Body of pancreas (tissue), 4 donors: ENCODE measurements around the gene ACER1.

Source experiments
- POLR2A ChIP-seq, 3 donors: fragments of 450-650 bp; IDR thresholded peaks; one replicate each; pipeline ENCODE4 v1.6.1; 2016; ENCODE audit warnings: antibody characterized with exemption in 3 of 3, mild to moderate bottlenecking in 2 of 3
- TF ChIP-seq, protein P1 (sequence below), 7 experiments: fragments of 450-650 bp in 4 of 7; fragments of 200-600 bp in 3 of 7; sonication (generic) in 3 of 7; IDR thresholded peaks; one replicate each; pipeline ENCODE4 v1.5.1; 2016 to 2019; ENCODE audit warnings: antibody characterized with exemption in 7 of 7

DNA sequence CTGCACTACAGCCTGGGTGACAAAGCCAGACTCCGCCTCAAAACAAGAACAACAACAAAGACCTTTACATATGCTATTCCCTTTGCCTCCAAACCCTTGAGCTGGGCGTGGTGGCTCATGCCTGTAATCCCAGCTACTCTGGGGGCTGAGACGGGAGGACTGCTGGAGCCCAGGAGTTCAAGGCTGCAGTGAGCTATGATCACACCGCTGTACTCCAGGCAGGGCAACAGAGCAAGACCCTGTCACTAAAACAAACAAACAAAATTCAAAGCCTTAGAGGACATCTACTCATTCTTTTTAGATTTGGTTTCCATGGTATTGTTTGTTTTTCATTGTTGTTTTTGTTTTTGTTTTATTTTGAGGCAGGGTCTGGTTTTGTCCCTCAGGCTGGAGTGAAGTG lies 7.8 kb downstream of the ACER1 start:
- TF ChIP-seq, protein P1, sequence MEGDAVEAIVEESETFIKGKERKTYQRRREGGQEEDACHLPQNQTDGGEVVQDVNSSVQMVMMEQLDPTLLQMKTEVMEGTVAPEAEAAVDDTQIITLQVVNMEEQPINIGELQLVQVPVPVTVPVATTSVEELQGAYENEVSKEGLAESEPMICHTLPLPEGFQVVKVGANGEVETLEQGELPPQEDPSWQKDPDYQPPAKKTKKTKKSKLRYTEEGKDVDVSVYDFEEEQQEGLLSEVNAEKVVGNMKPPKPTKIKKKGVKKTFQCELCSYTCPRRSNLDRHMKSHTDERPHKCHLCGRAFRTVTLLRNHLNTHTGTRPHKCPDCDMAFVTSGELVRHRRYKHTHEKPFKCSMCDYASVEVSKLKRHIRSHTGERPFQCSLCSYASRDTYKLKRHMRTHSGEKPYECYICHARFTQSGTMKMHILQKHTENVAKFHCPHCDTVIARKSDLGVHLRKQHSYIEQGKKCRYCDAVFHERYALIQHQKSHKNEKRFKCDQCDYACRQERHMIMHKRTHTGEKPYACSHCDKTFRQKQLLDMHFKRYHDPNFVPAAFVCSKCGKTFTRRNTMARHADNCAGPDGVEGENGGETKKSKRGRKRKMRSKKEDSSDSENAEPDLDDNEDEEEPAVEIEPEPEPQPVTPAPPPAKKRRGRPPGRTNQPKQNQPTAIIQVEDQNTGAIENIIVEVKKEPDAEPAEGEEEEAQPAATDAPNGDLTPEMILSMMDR (IDR thresholded peaks at IDR 0.05) = no peak
- TF ChIP-seq POLR2A (IDR thresholded peaks at IDR 0.05) = no peak
